Activated CD4-positive, alpha-beta T cell treated with anti-CD3 and anti-CD28 coated beads, Interleukin-2, amount 50 U/mL, for 4 hours (primary cell): ENCODE data around the gene PATE2.

ENCODE experiments used
- DNase-seq, 2 experiments: peaks; one replicate each; pipeline ENCODE4 v3.0.0-alpha.2; 2020

PATE2 gene

GRCh38 chr11:125778728-125779127 lies at the start of gene PATE2:
Gene PATE2, minus strand, starts transcription at chr11:125778828. Its CDS starts 55 bp downstream, at chr11:125778773.
- no peak for DNase-seq

- no peak for DNase-seq
These were observed 29.3 kb upstream of the PATE2 start for GRCh38 chr11:125807909-125808308.

- no peak for DNase-seq
These were observed 23.8 kb upstream of the PATE2 start for GRCh38 chr11:125802387-125802786.

GRCh38 chr11:125799808-125800207 lies 21.2 kb upstream of the PATE2 start:
- no peak for DNase-seq

- DNase-seq: no peak
These were observed 19.0 kb upstream of the PATE2 start for GRCh38 chr11:125797641-125798040.

- DNase-seq: no peak
These were observed 12.2 kb upstream of the PATE2 start for GRCh38 chr11:125790825-125791224.

GRCh38 chr11:125787827-125788226 lies 9.2 kb upstream of the PATE2 start, which contains the start of gene PATE3:
Gene PATE3, plus strand, starts transcription at chr11:125788127. Its CDS starts 25 bp downstream, at chr11:125788152.
- DNase-seq: no peak

GRCh38 chr11:125784678-125785077 lies 6.0 kb upstream of the PATE2 start:
- DNase-seq: no peak

- no peak for DNase-seq
These were observed 1.3 kb downstream of the PATE2 start for GRCh38 chr11:125777309-125777708.

- DNase-seq: no peak
These were observed 5.1 kb downstream of the PATE2 start for GRCh38 chr11:125773516-125773915.

- DNase-seq: no peak
These were observed 5.7 kb downstream of the PATE2 start for GRCh38 chr11:125772834-125773505.

- DNase-seq: no peak
These were observed 8.0 kb downstream of the PATE2 start for GRCh38 chr11:125770583-125770982.

- DNase-seq: no peak
These were observed 10.1 kb downstream of the PATE2 start for GRCh38 chr11:125768336-125769046.

- DNase-seq: no peak
These were observed 12.4 kb downstream of the PATE2 start for GRCh38 chr11:125766251-125766650.

GRCh38 chr11:125763483-125763882 lies 15.1 kb downstream of the PATE2 start:
- DNase-seq: no peak

GRCh38 chr11:125762445-125762844 lies 16.2 kb downstream of the PATE2 start:
- no peak for DNase-seq

- no peak for DNase-seq
These were observed 22.6 kb downstream of the PATE2 start for GRCh38 chr11:125756050-125756449.

- no peak for DNase-seq
These were observed 28.0 kb downstream of the PATE2 start for GRCh38 chr11:125750629-125751028.

GRCh38 chr11:125745979-125746378 lies 32.6 kb downstream of the PATE2 start, which contains the start of gene PATE1:
Gene PATE1, plus strand, starts transcription at chr11:125746279. Its CDS starts 26 bp downstream, at chr11:125746305.
- no peak for DNase-seq

- no peak for DNase-seq
These were observed 34.9 kb downstream of the PATE2 start for GRCh38 chr11:125743681-125744080.

GRCh38 chr11:125740617-125741016 lies 38.0 kb downstream of the PATE2 start:
- no peak for DNase-seq

GRCh38 chr11:125728969-125729368 lies 49.7 kb downstream of the PATE2 start:
- no peak for DNase-seq
